ENCODE data around the gene SLC35B1. TPM values are rescaled to one million over a fixed set of nuclear protein-coding genes. Genes with fewer than 3 reads are reported as not detected.

Gene SLC35B1
- total and polyA plus RNA-seq, 2 donors (not counting 1 experiment from before 2014, with no cell fraction given) = 32.3 to 47.2 TPM

- peak overlapping the region; percentile 86 for H3K27ac Mint-ChIP-seq
- Histone ChIP-seq H3K36me3 (replicated peaks in 1 of 2; ENCODE audit: control extremely low read depth in 1 of 2, control insufficient read depth in 1 of 2, extremely low read depth in 1 of 2, insufficient read depth in 2 of 2, low read length in 1 of 2) (peaks cover 5 to 35% of the 10 kb centered on the region in 2 experiments), H3K9me3 (ENCODE audit: control extremely low read depth in 1 of 3, control insufficient read depth in 2 of 3, insufficient read depth in 1 of 3, low read length in 2 of 3) (no peaks in the 10 kb centered on the region), H3K9ac (ENCODE audit: low read length) (no peak overlapping the region), H3K4me3 (ENCODE audit: control extremely low read depth in 1 of 5, extremely low read depth in 1 of 5, insufficient read depth in 1 of 5, low read depth in 2 of 5, low read length in 4 of 5) (no peak overlapping the region), H3K79me2 (ENCODE audit: control insufficient read depth, insufficient read depth, low read length) (peaks cover 95% of the 10 kb centered on the region), H2AFZ (ENCODE audit: insufficient read depth, low read depth, low read length, poor library complexity, severe bottlenecking) (no peak overlapping the region), H3K27me3 (replicated peaks in 1 of 4; ENCODE audit: control extremely low read depth in 1 of 4, control insufficient read depth in 3 of 4, insufficient read depth in 4 of 4, low read length in 3 of 4) (no peaks in the 10 kb centered on the region), H4K20me1 (ENCODE audit: control insufficient read depth, insufficient read depth, low read length, poor library complexity, severe bottlenecking) (peaks cover 28% of the 10 kb centered on the region), H3K4me1 (ENCODE audit: control insufficient read depth in 2 of 2, insufficient read depth in 2 of 2, low read length in 2 of 2) (peaks cover 42 to 62% of the 10 kb centered on the region in 2 donors), H3K4me2 (replicated peaks; ENCODE audit: low read depth, low read length, poor library complexity, severe bottlenecking) (no peak overlapping the region), H3K27ac (ENCODE audit: low read length in 2 of 2) (peak overlapping the region in 1 of 2 donors; percentile 56)
- no peaks in the 10 kb centered on the region for H3K9me3 Mint-ChIP-seq (ENCODE audit: insufficient read depth)
- no peak for DNase-seq
- H3K4me1 Mint-ChIP-seq = peaks cover 75% of the 10 kb centered on the region
- CTCF ChIA-PET = interaction anchor here (0.5 to 1.8 kb wide), 6 partner anchors 10 to 185 kb away, joined by 3 to 5 read pairs (median 3); partner anchors contain the start of gene FAM117A
- POLR2A ChIA-PET = interaction anchor here (0.6 to 1.3 kb wide), 5 partner anchors 8 to 406 kb away, joined by 3 to 5 read pairs (median 4); partner anchors contain the start of genes FAM117A and KAT7
- H3K27me3 Mint-ChIP-seq = no peaks in the 10 kb centered on the region
- H3K4me3 Mint-ChIP-seq = peak overlapping the region; percentile 21
- 17% methylated on average over 1 of the region's 3 CpGs for WGBS (ENCODE audit: insufficient coverage)
- ATAC-seq (ENCODE audit: low read depth) = no peak
- TF ChIP-seq CTCF (IDR thresholded peaks at IDR 0.05) (no peak), EZH2 (IDR thresholded peaks at IDR 0.05; ENCODE audit: borderline replicate concordance, insufficient read depth, low read depth, low read length, poor library complexity, severe bottlenecking) (no peak)
- intact Hi-C loops (cut with micrococcal nuclease) = no loop called here
These were observed 44.7 kb upstream of the SLC35B1 start for GRCh38 chr17:49752508-49752907.

GRCh38 chr17:49749730-49750129, 42.0 kb upstream of the SLC35B1 start:
- peaks cover 5% of the 10 kb centered on the region for H4K20me1 ChIP-seq (ENCODE audit: control insufficient read depth, insufficient read depth, low read length, poor library complexity, severe bottlenecking)
- Mint-ChIP-seq H3K27ac (peak overlapping the region; percentile 61), H3K4me3 (peak overlapping the region; percentile 7), H3K9me3 (ENCODE audit: insufficient read depth) (no peaks in the 10 kb centered on the region), H3K27me3 (no peaks in the 10 kb centered on the region), H3K4me1 (peaks cover 80% of the 10 kb centered on the region)
- no peak for ATAC-seq (ENCODE audit: low read depth)
- H3K79me2 ChIP-seq (ENCODE audit: control insufficient read depth, insufficient read depth, low read length) = peaks cover 88% of the 10 kb centered on the region
- no peaks in the 10 kb centered on the region for H3K27me3 ChIP-seq (replicated peaks in 1 of 4; ENCODE audit: control extremely low read depth in 1 of 4, control insufficient read depth in 3 of 4, insufficient read depth in 4 of 4, low read length in 3 of 4)
- intact Hi-C loops (cut with micrococcal nuclease) = no loop called here
- no peak overlapping the region for H3K9ac ChIP-seq (ENCODE audit: low read length)
- 96% methylated on average over 2 of the region's 3 CpGs for WGBS (ENCODE audit: insufficient coverage)
- H3K27ac ChIP-seq (ENCODE audit: low read length in 2 of 2) = peak overlapping the region; percentile 56 to 95
- peaks cover 59 to 71% of the 10 kb centered on the region in 2 donors for H3K4me1 ChIP-seq (ENCODE audit: control insufficient read depth in 2 of 2, insufficient read depth in 2 of 2, low read length in 2 of 2)
- no peak overlapping the region for H3K4me2 ChIP-seq (replicated peaks; ENCODE audit: low read depth, low read length, poor library complexity, severe bottlenecking)
- no peak for DNase-seq
- POLR2A ChIA-PET = interaction anchor here (0.7 to 5.9 kb wide), 3 partner anchors 13 to 433 kb away, joined by 6 to 75 read pairs (median 15); partner anchors contain the start of genes FAM117A and KAT7
- H3K4me3 ChIP-seq (ENCODE audit: control extremely low read depth in 1 of 5, extremely low read depth in 1 of 5, insufficient read depth in 1 of 5, low read depth in 2 of 5, low read length in 4 of 5) = no peak overlapping the region
- no peaks in the 10 kb centered on the region for H3K9me3 ChIP-seq (ENCODE audit: control extremely low read depth in 1 of 3, control insufficient read depth in 2 of 3, insufficient read depth in 1 of 3, low read length in 2 of 3)
- no peak for TF ChIP-seq CTCF (IDR thresholded peaks at IDR 0.05)
- TF ChIP-seq EZH2 (IDR thresholded peaks at IDR 0.05; ENCODE audit: borderline replicate concordance, insufficient read depth, low read depth, low read length, poor library complexity, severe bottlenecking) = no peak
- H2AFZ ChIP-seq (ENCODE audit: insufficient read depth, low read depth, low read length, poor library complexity, severe bottlenecking) = no peak overlapping the region
- CTCF ChIA-PET = interaction anchor here (1.6 to 5.3 kb wide), 2 partner anchors 11 to 12 kb away, joined by 4 to 55 read pairs; partner anchors contain the start of gene FAM117A
- peaks cover 0 to 17% of the 10 kb centered on the region in 2 experiments for H3K36me3 ChIP-seq (replicated peaks in 1 of 2; ENCODE audit: control extremely low read depth in 1 of 2, control insufficient read depth in 1 of 2, extremely low read depth in 1 of 2, insufficient read depth in 2 of 2, low read length in 1 of 2)

Measured in B cell (primary cell).